Gastroesophageal sphincter (tissue), 4 donors: ENCODE measurements around the gene SPRYD3. TPM values are rescaled to one million over a fixed set of nuclear protein-coding genes. Genes with fewer than 3 reads are reported as not detected.
A peak's percentile ranks its signal among the peaks of the same experiment; 100 is the strongest.

Experiments
- ATAC-seq: fragments of 150-250 bp; one replicate; pipeline ENCODE4 v1.9.1; 2016; ENCODE audit warnings: mild to moderate bottlenecking, moderate library complexity
- H3K27ac ChIP-seq, 4 donors: fragments of 200-600 bp; sonication (generic) in 3 of 4; 1 replicate in 3 of 4; 2 replicates in 1 of 4; pipeline ENCODE4 v1.5.1; 2016 to 2019
- H3K27me3 ChIP-seq: fragments of 200-600 bp; sonication (generic); one replicate; pipeline ENCODE4 v1.5.1; 2019
- H3K36me3 ChIP-seq, 2 donors: fragments of 200-600 bp; sonication (generic); one replicate each; pipeline ENCODE4 v1.5.1; 2019; ENCODE audit warnings: control low read depth in 1 of 2
- H3K4me1 ChIP-seq, 3 donors: fragments of 200-600 bp; sonication (generic); 1 replicate in 2 of 3; 2 replicates in 1 of 3; pipeline ENCODE4 v1.5.1; 2016 to 2019; ENCODE audit warnings: control low read depth in 2 of 3
- H3K4me3 ChIP-seq, 2 donors: fragments of 200-600 bp; sonication (generic); one replicate each; pipeline ENCODE4 v1.5.1; 2019; ENCODE audit warnings: mild to moderate bottlenecking in 1 of 2, moderate library complexity in 1 of 2
- H3K9me3 ChIP-seq, 3 donors: fragments of 200-600 bp; sonication (generic); one replicate each; pipeline ENCODE4 v1.5.1; 2017 to 2019; ENCODE audit warnings: control low read depth in 2 of 3
- EP300 ChIP-seq: sonication (generic); formaldehyde crosslinking; IDR thresholded peaks from one replicate; pipeline ENCODE4 v1.6.1; 2017; ENCODE audit warnings: antibody characterized with exemption, mild to moderate bottlenecking
- POLR2A ChIP-seq, 2 donors: fragments of 450-650 bp; IDR thresholded peaks; one replicate each; pipeline ENCODE4 v1.6.1; 2017; ENCODE audit warnings: antibody characterized with exemption in 2 of 2, mild to moderate bottlenecking in 2 of 2, moderate library complexity in 1 of 2
- POLR2AphosphoS5 ChIP-seq: sonication (generic); formaldehyde crosslinking; IDR thresholded peaks from one replicate; pipeline ENCODE4 v1.6.1; 2017; ENCODE audit warnings: antibody characterized with exemption
- WGBS, 2 donors: methylation state at CpG; one replicate each; pipeline ENCODE4 v1.1.5; 2018; ENCODE audit warnings: low coverage in 1 of 2; 5-methylcytosine and 5-hydroxymethylcytosine counted together
- total RNA-seq, 4 donors: library from RNA; depleted of rRNA; stranded (reverse); fragments of >200 nt; gene quantifications; one replicate each; pipeline ENCODE4 v1.1.0, GENCODE V29; 2016
- TF ChIP-seq, protein P1 (sequence below), 4 experiments: fragments of 200-600 bp in 2 of 4; fragments of 450-650 bp in 2 of 4; sonication (generic) in 1 of 4; IDR thresholded peaks; one replicate each; pipeline ENCODE4 v1.5.1; 2017 to 2019; ENCODE audit warnings: antibody characterized with exemption in 4 of 4, mild to moderate bottlenecking in 2 of 4, moderate library complexity in 2 of 4

The SPRYD3 gene
- total RNA-seq, 4 donors from 2014 or later, result 79.1 to 137 (median 110) TPM

DNA sequence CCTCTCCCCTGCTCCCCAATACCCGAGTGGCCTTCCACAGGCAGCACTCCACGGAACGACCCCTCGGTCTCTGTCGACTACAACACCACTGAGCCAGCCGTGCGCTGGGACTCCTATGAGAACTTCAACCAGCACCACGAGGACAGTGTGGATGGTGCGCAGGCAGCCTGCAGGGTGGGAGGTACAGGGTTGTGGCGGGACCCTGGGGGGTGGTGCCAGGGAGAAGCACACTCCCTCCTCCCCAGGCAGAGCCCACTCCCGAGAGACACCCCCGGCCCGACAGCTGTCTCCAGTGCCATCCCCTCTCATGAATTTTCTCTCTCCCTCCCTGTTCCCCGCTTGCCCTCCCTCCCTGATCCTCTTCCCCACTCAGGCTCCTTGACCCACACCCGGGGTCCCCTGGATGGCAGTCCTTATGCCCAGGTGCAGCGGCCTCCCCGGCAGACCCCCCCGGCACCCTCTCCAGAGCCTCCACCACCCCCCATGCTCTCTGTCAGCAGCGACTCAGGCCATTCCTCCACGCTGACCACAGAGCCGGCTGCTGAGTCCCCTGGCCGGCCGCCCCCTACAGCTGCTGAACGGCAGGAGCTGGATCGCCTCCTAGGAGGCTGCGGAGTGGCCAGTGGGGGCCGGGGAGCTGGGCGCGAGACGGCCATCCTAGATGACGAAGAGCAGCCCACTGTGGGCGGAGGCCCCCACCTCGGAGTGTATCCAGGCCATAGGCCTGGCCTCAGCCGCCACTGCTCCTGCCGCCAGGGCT lies 20.3 kb downstream of the SPRYD3 start:
- 67% methylated on average over 4 of the region's 35 CpGs; no CpG with 5 or more reads in 1 of the 2 donors for WGBS, 2 donors
- Histone ChIP-seq H3K27ac (peak overlapping the region in 3 of 4 donors; percentile 85 to 95 (median 86)), H3K9me3 (no peaks in the 10 kb centered on the region), H3K4me3 (no peak overlapping the region), H3K27me3 (no peaks in the 10 kb centered on the region), H3K36me3 (peaks cover 0 to 89% of the 10 kb centered on the region in 2 donors), H3K4me1 (peaks cover 0 to 96% (median 51%) of the 10 kb centered on the region in 3 donors)
- TF ChIP-seq POLR2AphosphoS5, result no peak
- no peak for TF ChIP-seq EP300
- TF ChIP-seq, protein P1, sequence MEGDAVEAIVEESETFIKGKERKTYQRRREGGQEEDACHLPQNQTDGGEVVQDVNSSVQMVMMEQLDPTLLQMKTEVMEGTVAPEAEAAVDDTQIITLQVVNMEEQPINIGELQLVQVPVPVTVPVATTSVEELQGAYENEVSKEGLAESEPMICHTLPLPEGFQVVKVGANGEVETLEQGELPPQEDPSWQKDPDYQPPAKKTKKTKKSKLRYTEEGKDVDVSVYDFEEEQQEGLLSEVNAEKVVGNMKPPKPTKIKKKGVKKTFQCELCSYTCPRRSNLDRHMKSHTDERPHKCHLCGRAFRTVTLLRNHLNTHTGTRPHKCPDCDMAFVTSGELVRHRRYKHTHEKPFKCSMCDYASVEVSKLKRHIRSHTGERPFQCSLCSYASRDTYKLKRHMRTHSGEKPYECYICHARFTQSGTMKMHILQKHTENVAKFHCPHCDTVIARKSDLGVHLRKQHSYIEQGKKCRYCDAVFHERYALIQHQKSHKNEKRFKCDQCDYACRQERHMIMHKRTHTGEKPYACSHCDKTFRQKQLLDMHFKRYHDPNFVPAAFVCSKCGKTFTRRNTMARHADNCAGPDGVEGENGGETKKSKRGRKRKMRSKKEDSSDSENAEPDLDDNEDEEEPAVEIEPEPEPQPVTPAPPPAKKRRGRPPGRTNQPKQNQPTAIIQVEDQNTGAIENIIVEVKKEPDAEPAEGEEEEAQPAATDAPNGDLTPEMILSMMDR (IDR thresholded peaks at IDR 0.05), result no peak
- no peak for TF ChIP-seq POLR2A (IDR thresholded peaks at IDR 0.05)
- no peak for ATAC-seq

GRCh38 chr12:53057816-53058500 lies 21.2 kb downstream of the SPRYD3 start:
- peaks cover 0 to 96% (median 51%) of the 10 kb centered on the region in 3 donors for H3K4me1 ChIP-seq
- peaks cover 0 to 87% of the 10 kb centered on the region in 2 donors for H3K36me3 ChIP-seq
- peak overlapping the region in 3 of 4 donors; percentile 2 to 95 (median 85) for H3K27ac ChIP-seq
- no peaks in the 10 kb centered on the region for H3K9me3 ChIP-seq
- WGBS, 2 donors, result 67% methylated on average over 1 of the region's 13 CpGs; no CpG with 5 or more reads in 1 of the 2 donors
- TF ChIP-seq POLR2AphosphoS5, result no peak
- no peaks in the 10 kb centered on the region for H3K27me3 ChIP-seq
- H3K4me3 ChIP-seq, result no peak overlapping the region
- ATAC-seq, result no peak

DNA sequence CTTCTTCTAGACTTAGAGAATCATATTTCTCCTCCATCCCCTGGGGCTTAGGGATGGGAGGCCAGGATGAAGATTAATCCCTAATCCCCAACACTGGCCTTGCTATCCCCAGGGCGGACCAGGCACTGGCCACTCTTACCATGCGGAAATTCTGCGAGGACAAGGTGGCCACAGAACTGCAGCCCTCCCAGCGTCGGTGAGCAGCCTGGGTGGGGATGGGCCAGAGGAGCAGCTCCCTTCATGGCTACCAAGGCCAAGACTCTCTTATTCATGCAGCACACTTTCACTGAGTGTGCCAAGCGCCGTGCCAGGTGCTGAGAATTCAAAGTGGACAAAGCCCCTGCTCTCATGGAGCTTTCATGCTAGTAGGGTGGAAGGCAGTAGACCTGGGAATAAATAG lies 22.3 kb downstream of the SPRYD3 start:
- no peak for ATAC-seq
- Histone ChIP-seq H3K36me3 (peaks cover 0 to 80% of the 10 kb centered on the region in 2 donors), H3K4me1 (peaks cover 0 to 96% (median 49%) of the 10 kb centered on the region in 3 donors), H3K27ac (peak overlapping the region in 3 of 4 donors; percentile 2 to 99 (median 85)), H3K9me3 (no peaks in the 10 kb centered on the region), H3K27me3 (no peaks in the 10 kb centered on the region), H3K4me3 (no peak overlapping the region)
- TF ChIP-seq, protein P1 (IDR thresholded peaks at IDR 0.05), result no peak
- no peak for TF ChIP-seq POLR2AphosphoS5
- TF ChIP-seq EP300, result no peak
- no peak for TF ChIP-seq POLR2A (IDR thresholded peaks at IDR 0.05)
- 73% methylated on average over 3 of the region's 7 CpGs; no CpG with 5 or more reads in 1 of the 2 donors for WGBS, 2 donors

- peaks cover 0 to 96% (median 49%) of the 10 kb centered on the region in 3 donors for H3K4me1 ChIP-seq
Observed at GRCh38 chr12:53056296-53056695, 22.9 kb downstream of the SPRYD3 start.

More at GRCh38 chr12:53056296-53056695, 22.9 kb downstream of the SPRYD3 start:
- ATAC-seq, result no peak
- Histone ChIP-seq H3K27ac (peak overlapping the region in 3 of 4 donors; percentile 2 to 99 (median 99)), H3K4me3 (no peak overlapping the region), H3K9me3 (no peaks in the 10 kb centered on the region), H3K36me3 (peaks cover 0 to 80% of the 10 kb centered on the region in 2 donors), H3K27me3 (no peaks in the 10 kb centered on the region)
- 82 to 84% methylated on average over 5 of the region's 5 CpGs for WGBS, 2 donors
- TF ChIP-seq, protein P1 (IDR thresholded peaks at IDR 0.05), result no peak
- TF ChIP-seq POLR2A (IDR thresholded peaks at IDR 0.05) (no peak), EP300 (no peak), POLR2AphosphoS5 (no peak)
